Endothelial cell (in vitro differentiated cells): ENCODE measurements around the gene PGM2. TPM values are rescaled to one million over a fixed set of nuclear protein-coding genes. Genes with fewer than 3 reads are reported as not detected.

Source experiments
- DNase-seq: peaks from one replicate; pipeline ENCODE4 v3.0.0; 2021; ENCODE audit warnings: low spot score
- H3K27ac Mint-ChIP-seq: one replicate; pipeline ENCODE4 v1.8.0; 2021; ENCODE audit warnings: mixed read lengths, inconsistent platforms; ENCODE audit not compliant: unreplicated experiment
- H3K27me3 Mint-ChIP-seq: one replicate; pipeline ENCODE4 v1.8.0; 2021; ENCODE audit warnings: mild to moderate bottlenecking, moderate library complexity, mixed read lengths, inconsistent platforms; ENCODE audit not compliant: unreplicated experiment
- H3K36me3 Mint-ChIP-seq: one replicate; pipeline ENCODE4 v1.8.0; 2021; ENCODE audit warnings: mild to moderate bottlenecking, low read depth, mixed read lengths, inconsistent platforms; ENCODE audit not compliant: unreplicated experiment
- H3K4me1 Mint-ChIP-seq: one replicate; pipeline ENCODE4 v1.8.0; 2021; ENCODE audit warnings: mild to moderate bottlenecking, mixed read lengths, inconsistent platforms; ENCODE audit not compliant: unreplicated experiment
- H3K4me3 Mint-ChIP-seq: one replicate; pipeline ENCODE4 v1.8.0; 2021; ENCODE audit warnings: mild to moderate bottlenecking, mixed read lengths, inconsistent platforms; ENCODE audit not compliant: unreplicated experiment
- H3K9me3 Mint-ChIP-seq: one replicate; pipeline ENCODE4 v1.8.0; 2021; ENCODE audit warnings: mixed read lengths, inconsistent platforms; ENCODE audit not compliant: unreplicated experiment
- CTCF ChIP-seq: fragments of 200-600 bp; sonication (generic); IDR thresholded peaks from one replicate; pipeline ENCODE4 v1.5.0; 2021; ENCODE audit warnings: antibody characterized with exemption; ENCODE audit not compliant: unreplicated experiment
- total RNA-seq: library from RNA; stranded (reverse); fragmentation: NEBNext Ultra II Directional; extraction: Animal tissue kit (Norgen Biotek cat#: 25700); gene quantifications from one replicate; pipeline ENCODE4 v1.2.1, GENCODE V29; 2021; ENCODE audit not compliant: unreplicated experiment

Gene PGM2
- total RNA-seq, 1 donor from 2014 or later: 16.6 TPM

- Mint-ChIP-seq H3K36me3 (no peaks in the 10 kb centered on the region), H3K4me3 (no peak overlapping the region), H3K27me3 (no peaks in the 10 kb centered on the region), H3K9me3 (no peaks in the 10 kb centered on the region), H3K4me1 (no peaks in the 10 kb centered on the region), H3K27ac (no peak overlapping the region)
- TF ChIP-seq CTCF: no peak
- DNase-seq: no peak
These were observed 83.0 kb downstream of the PGM2 start for GRCh38 chr4:37909332-37910090.

DNA sequence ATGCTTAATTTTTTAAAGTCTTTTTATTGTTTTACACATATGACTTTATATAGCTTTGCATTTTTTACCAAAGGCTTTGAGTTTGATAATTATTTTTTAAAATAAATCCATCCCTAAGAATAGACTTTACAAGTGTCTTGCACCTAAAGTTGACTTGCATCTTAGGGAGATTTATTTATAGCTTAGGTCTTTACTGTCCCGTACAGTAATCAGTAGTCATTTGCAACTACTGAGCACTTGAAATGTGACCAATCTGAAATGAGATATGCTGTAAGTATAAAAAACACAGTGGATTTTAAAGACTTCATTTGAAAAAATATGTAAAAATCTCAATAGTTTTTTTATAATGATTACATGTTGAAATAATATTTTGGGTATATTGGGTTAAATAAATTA is 83.6 kb downstream of the PGM2 start:
- TF ChIP-seq CTCF: no peak
- Mint-ChIP-seq H3K27me3 (no peaks in the 10 kb centered on the region), H3K4me3 (no peak overlapping the region), H3K27ac (no peak overlapping the region), H3K9me3 (no peaks in the 10 kb centered on the region), H3K4me1 (no peaks in the 10 kb centered on the region), H3K36me3 (no peaks in the 10 kb centered on the region)
- DNase-seq: no peak

Other genes starting within 250 kb of the PGM2 start
- 36.6 TPM for gene RELL1, start 140.3 kb upstream of the PGM2 start, total RNA-seq
- 139 TPM for gene TBC1D1, start 64.4 kb downstream of the PGM2 start, total RNA-seq
- gene PTTG2, start 133.7 kb downstream of the PGM2 start, total RNA-seq: not detected